GM19043 (cell line): ENCODE results near the gene ANKRD33.

Experiments
- ATAC-seq: cut with Tn5 transposase; IDR thresholded peaks from one replicate; pipeline ENCODE4 v1.9.1; 2021; ENCODE audit warnings: low read depth; ENCODE audit not compliant: unreplicated experiment

Gene ANKRD33

DNA sequence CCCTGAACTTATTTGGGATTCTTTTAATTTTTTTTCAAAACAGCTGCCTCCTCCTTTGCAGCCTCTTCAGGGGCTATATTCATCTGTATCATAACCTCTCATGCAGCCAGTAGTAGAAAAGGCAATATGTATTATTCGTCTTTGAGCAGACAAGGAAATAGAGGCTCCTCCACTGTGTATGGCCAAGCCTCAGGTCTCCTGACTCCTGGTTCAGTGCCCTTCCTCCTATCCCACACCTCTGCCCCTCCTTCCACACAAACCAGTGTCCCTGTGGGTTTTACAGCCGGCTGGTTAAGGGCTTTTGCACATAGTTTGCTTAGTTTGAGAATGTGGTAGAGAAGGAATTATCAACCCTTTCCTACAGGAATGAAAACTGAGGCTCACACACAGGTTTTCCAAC, 10.6 kb downstream of the ANKRD33 start:
- ATAC-seq = no peak

DNA sequence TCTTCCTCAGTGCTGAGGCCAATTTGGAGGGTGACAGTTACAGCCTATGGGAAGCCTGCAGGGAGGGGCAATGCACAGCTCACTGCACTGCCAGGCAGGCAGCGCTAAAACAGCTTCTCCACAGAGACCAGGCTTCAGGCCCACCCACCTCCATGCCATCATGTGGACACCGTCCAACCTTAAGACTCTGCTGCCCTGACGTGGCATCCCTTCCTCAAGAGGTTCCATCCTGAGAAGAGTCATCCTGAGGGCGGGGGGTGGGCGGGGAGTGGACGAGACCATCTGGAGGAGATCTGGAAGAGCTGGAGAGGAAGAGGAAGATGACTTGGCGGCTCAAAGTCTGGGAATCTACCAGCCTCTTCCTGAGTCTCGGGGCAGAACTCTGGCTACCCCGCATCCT, 11.0 kb downstream of the ANKRD33 start:
- ATAC-seq = no peak

DNA sequence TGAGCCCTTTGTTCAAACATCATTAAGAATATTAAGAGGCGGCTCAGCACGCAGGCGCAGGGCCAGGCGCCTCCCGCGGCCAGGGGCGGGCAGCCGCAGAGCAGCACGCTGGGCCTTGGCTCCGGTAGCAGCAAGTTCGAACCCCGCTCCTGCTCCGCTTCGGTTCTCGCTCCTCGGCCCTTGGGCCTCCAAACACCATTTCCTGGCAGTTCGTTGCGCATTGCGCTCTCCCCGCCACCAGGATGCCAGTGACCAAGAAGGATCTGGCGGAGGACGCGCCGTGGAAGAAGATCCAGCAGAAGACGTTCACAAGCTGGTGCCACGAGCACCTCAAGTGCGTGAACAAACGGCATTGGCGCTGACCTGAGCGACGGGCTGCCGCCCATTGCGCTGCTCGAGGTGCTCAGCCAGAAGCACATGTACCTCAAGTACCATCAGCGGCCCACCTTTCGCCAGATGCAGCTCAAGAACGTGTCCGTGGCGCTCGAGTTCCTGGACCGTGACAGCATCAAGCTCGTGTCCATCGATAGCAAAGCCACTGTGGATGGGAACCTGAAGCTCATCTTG, 12.5 kb downstream of the ANKRD33 start:
- no peak for ATAC-seq

DNA sequence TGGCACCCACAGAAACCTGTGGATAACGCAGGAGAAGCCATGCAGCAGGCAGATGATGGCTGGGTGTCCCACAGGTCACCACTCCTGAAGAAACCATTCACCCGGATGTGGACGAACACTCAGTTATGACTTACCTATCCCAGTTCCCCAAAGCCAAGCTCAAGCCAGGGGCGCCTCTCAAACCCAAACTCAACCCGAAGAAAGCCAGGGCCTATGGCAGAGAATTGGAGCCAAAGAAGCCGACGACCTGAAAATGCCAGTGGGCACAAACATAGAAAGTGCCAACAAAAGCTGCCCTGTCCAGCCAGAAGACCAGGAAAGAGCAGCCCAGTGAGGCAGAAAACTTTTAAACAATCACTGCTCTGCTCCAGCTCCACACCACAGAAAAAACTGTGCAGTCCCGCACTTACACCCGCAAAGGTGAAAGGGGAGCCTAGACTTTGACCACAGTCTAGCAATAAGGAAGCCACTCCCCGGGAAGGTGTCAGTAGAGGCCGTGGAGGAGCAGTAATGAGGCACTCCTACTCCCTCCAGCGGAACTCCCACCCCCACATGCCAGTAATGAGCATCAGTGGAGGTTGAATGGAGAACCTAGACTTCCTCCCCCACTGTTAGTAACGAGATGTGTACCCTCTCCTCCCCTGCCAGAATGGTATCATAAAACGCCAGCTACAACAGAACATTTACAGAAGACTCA, 13.4 kb downstream of the ANKRD33 start:
- no peak for ATAC-seq

DNA sequence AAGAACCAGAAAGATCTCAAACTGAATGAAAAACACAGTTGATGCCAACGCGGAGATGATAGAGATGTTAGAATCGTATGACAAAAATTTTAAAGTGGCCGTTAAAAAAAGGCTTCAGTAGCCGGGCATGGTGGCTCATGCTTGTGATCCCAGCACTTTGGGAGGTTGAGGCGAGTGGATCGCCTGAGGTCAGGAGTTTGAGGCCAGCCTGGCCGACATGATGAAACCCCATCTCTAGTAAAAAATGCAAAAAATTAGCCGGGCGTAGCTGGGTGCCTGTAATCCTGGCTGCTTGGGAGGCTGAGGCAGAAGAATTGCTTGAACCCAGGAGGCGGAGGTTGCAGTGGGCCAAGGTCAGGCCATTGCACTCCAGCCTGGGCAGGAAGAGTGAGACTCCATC, 14.0 kb downstream of the ANKRD33 start:
- ATAC-seq = no peak

DNA sequence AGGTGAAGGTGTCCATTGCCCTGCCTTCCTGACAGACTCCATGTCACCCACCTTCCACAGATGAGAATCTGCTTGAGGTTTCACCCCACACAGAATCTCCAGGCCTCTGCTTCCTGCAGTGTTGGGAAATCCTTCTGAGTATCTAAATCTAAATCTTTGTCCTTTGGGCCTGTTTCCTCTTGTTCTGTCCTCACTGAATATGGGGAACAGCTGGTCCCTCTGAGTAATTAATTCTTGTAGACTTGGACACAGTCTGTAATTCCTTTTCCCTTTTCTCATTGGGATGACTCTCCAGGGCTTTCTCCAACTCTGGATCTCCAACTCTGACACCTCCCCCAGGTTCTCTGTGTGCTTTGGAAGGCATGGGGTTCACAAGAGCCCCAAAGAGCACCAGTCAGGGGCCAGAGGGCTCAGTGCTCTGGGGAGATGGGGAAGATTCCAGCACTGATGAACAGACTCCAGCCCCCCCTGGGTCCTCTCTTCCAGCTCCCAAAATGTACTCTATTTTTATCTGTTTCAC, 17.1 kb downstream of the ANKRD33 start:
- ATAC-seq = no peak

DNA sequence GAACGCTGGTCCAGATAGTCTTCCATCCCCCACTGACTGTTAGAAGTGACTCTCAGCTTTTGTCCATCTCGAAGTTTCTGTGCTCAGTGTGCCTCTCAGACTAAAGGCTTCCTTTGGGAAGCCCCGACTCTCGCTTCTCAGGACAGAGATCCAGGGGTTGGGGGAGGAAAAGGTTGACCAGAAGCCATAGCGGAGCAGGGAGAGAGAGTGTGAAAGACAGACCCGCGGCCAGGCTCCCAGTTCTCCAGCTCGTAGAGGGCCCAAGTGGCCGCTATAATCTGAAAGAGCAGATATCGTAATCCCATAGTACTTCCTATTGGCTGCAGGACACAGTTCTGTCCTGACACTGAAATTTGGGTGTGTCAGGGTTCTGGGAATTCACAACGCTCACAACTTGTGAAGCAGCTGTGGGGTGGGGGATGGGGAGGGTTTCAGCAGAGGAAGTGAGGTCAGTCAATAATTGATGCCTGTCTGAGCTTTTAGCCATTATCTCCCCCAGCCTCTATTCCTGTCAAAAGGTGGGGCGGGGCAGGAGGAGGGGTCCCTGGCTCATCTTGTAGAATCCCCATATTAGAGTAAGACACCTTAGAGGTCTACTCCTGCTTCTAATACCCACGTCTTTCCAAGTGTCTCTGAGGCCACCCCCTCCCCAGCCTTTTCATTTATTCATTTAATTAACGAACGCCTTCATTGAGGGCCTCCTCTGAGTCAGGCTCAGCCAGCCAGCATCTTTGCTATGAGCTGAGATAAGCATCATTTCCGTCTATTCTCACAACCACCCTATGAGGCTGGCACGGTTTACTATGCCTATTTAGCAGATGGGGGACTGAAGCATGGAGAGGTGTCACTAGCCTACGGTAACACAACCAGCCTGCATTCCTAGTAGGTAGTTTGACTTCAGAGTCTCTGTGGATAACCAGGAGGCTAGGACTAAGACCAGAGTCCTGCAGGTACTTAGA, 17.8 kb downstream of the ANKRD33 start:
- no peak for ATAC-seq

DNA sequence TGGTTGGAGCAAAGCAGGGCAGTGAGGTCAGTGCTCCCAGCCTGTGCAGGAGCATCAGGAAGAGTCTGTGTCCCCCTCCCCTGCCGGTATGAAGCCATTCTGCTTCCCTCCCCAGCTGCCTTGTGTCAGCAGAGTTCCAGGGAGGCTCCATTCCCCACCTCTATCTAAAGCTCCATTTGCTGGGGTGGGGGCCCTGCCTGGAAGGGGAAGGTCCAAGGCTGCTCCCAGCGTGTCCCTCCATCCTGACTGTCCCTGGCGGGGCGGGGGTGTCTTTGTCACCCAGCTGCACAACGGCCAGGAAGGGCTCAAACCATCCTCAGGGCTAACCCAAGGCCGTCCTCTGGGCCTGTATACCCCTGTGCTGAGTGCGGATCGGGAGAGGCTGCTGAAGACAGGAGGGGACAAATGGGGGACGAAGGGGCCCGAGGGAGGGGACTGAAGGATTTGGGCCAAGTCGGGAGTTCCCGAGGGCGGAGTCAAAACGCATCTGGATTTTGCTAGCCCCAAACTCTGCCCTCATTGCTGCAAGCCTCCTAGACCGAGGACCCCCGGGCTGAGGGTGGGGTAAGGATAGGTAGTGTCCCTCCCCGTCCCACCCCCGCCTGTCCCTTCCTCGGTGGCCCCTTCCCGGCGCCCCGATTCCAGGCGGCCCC, 18.7 kb downstream of the ANKRD33 start:
- ATAC-seq = no peak

DNA sequence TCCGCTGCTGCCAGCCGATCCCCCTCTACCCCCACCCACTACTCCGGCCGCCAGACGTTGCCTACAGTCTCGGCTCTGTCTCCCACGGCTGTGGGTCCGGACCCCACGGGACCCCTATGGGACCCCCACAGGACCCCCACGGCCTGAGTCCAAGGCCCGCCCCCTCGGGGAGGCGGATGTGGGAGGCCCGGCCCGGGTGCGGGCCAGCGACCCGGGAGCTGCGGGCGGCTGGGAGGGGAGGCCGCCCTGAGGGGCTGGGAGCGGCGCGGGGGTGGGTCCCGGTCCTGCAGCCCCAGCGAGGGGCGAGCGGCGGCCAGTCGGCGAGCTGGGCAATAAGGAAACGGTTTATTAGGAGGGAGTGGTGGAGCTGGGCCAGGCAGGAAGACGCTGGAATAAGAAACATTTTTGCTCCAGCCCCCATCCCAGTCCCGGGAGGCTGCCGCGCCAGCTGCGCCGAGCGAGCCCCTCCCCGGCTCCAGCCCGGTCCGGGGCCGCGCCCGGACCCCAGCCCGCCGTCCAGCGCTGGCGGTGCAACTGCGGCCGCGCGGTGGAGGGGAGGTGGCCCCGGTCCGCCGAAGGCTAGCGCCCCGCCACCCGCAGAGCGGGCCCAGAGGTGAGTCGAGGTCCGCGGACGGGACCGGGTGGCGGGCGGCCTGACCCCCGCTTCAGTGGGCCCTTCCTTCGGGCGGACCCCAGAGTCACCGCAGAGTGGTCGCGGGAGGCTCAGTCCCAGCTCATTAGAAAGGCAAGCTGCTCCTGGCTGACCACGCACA, 19.4 kb downstream of the ANKRD33 start, which contains the start of gene ACVRL1:
Gene ACVRL1 (plus strand): TSS at position 422 of the 773 bp plus-strand sequence. CDS start 4,971 bp downstream, outside the sequence.
- ATAC-seq = no peak

DNA sequence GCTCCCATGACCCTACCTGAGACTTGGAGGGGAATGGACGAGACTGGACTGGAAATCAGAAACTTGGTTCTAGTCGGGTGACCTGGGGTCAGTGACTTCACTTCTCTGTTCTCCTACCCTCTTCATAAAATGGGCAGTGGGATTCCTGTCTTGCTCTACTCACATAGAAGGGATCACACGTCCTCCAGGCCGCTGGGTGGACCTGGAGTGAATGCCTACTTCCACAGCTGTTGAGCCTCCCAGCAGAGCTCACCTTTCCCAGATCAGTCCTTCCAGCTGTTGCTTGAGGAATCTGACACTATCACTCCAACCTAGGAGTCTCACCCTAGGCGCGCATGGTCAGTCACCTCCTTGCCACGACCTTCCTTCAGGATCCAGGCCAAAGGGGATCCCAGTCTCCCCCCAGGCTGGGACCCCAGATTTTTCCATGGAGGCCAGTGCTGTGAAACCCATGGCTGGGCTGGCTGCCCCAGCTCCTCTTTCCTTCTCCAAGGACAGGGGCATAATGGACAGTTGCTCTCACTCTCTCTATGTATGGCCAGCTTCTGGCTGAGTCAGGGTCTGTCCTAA, 20.0 kb downstream of the ANKRD33 start:
- no peak for ATAC-seq

DNA sequence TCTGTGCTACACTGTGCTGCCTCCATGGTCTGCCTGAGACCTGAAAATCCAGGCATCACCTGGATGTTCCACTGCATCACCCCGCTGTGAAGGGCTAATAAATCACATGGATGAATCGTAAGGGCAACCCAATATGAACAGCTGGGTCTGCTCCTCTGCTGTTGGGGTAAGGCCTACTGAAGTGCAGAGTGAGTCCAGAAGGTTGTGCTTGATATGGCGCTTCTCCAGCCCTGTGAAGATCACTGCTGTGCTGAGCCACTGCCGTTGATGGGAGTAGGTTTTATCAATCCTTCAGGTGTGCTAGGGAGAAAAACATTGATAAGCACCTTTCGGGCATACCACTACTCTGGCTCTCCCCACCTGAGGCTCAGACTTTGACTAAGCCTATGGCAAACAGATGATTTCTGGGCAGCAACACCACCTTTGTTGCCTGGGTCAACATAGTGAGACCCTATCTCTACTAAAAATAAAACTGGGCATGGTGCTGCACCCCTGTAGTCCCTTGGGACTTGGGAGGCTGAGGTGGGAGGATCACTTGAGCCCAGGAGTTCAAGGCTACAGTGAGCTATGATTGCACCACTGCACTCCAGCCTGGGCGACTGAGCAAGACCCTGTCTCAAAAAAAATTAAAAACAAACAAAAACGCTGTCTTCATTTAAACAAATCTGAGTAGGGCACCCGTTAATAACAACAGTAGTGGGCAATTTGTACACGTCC, 21.1 kb downstream of the ANKRD33 start:
- no peak for ATAC-seq

DNA sequence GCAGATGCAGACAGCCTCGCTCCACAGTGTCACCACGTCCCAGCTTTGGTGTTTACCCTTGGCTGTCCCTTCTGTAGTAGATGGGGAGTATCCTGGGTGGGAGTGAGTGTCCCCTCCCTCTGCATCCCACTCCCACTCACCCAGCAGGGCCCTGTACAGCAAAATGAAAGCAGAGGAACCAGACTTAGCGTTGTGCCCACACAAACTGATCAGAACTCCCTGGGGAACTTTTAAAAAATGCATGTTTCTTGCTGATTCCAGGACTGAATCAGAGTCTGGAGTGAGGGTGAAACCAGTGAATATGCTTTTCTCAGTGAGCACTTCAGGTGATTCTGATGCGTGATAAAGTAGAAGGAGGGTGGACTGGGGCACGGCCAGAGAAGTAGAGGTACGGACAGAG, 22.3 kb downstream of the ANKRD33 start:
- ATAC-seq = no peak

DNA sequence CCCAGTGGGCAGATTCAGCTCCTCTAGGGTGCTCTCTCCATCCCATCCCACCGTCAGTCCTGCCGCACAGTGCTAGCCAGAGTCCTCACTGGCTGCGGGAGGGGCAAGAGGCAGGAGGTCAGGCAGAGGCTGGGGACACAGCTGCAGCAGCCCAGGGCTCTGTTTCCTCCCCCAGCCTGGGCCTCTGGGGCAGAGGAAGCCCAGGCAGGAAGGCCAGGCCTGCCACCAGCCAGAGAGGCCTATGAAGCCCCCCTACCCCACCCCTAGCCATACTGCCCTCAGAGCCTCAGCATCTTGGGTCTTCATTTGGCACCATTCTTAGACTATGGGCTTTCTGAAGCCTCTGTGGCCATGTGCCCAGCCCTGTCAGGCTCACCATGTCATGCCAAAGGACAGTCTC, 22.8 kb downstream of the ANKRD33 start:
- no peak for ATAC-seq

DNA sequence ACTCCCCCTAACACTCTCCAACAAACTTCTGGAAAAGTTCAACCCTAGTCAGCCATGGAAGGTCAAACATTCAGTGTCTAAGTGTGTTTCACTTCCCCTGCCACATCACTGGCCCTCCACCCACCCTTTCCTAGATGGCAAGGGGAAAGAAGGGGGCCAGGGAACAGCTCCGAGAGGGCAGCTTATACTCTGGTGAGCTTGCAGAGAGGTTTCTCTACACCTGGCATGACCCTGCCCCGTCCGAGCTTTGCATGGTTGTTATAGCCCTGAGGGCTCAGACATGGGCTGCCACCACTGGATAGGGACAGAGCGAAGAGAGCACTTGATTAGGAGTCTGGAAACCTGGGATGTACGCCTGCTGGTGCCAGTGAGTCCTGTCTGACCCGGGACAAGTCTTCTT, 23.4 kb downstream of the ANKRD33 start:
- ATAC-seq = no peak

DNA sequence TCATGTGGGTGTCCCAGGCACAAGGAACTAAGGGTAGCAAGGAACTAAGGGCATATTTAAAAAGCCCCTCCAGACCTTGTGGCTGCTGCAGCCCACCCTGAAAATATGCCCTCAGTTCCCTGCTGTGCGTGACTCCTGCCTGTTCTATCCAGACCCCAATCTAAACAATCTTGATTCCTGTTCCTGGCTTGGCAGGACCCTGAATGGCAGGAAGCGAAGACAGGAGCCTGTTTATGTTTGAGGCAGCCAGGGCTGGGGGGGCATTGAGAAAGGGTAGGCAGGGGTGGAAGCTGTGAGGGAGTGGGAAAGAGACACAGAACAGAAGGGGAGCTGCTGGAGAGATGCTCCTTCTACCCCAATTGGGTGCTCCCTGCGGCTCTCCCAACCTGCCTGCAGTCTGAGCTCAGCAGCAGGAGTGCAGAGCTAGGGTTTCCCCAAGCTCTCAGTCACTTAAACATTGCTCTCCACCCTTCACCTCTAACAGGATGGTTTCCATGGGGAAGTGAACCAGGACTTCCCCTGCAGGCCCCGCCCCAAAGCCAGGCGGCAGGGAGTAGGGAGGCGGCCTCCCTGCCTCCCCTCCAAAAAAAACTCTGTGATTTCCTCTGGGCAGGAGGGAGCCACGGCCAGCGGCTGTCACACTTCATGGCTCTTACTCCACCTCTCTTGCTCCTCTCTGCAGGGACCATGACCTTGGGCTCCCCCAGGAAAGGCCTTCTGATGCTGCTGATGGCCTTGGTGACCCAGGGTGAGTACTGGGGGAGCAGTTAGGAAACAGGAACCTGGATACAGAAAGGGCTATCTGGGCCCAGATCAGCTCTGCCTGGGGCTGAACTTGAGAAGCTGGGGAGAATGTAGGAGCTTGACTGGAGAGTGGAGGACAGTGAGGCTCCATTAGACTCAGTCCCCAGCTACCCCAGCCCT, 24.1 kb downstream of the ANKRD33 start:
- ATAC-seq = no peak

DNA sequence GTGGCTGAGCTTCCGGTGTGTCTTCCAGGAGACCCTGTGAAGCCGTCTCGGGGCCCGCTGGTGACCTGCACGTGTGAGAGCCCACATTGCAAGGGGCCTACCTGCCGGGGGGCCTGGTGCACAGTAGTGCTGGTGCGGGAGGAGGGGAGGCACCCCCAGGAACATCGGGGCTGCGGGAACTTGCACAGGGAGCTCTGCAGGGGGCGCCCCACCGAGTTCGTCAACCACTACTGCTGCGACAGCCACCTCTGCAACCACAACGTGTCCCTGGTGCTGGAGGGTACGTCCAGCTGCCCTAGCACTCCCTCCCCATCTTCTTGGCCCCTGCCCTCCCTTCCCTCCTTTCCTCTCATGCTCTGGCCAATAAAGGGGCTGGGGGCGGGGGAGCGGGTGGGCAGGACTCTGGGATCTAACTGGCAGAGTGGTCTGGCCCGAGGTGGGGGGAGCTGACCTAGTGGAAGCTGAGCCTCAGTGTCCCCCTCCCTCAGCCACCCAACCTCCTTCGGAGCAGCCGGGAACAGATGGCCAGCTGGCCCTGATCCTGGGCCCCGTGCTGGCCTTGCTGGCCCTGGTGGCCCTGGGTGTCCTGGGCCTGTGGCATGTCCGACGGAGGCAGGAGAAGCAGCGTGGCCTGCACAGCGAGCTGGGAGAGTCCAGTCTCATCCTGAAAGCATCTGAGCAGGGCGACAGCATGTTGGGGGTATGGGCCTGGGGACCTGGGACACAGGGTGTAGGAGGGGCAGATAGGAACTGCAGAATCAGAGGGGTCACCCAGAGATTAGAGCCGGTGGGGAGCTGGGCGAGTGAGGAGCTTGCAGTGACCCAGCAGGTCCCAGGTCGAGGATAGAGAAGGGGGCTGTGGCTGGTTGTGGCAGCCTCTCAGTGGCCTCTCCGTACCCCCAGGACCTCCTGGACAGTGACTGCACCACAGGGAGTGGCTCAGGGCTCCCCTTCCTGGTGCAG, 25.4 kb downstream of the ANKRD33 start:
- no peak for ATAC-seq
